Effector memory CD4-positive, alpha-beta T cell (primary cell): ENCODE results near the gene USP48.

Experiments
- DNase-seq, 3 donors: peaks; one replicate each; pipeline ENCODE4 v3.0.0-alpha.2; 2020
- H3K27ac ChIP-seq: 2 replicates; pipeline ENCODE4 v1.7.0; 2013; ENCODE audit warnings: mild to moderate bottlenecking, low read length, moderate library complexity; ENCODE audit not compliant: insufficient read depth, poor library complexity, severe bottlenecking
- H3K27me3 ChIP-seq: replicated peaks from 2 replicates; pipeline ENCODE4 v1.7.0; 2013; ENCODE audit warnings: mild to moderate bottlenecking, low read length; ENCODE audit not compliant: insufficient read depth, control insufficient read depth, poor library complexity, severe bottlenecking
- H3K36me3 ChIP-seq: 2 replicates; pipeline ENCODE4 v1.7.0; 2013; ENCODE audit warnings: mild to moderate bottlenecking, low read length, moderate library complexity; ENCODE audit not compliant: control insufficient read depth, insufficient read depth
- H3K4me1 ChIP-seq: 2 replicates; pipeline ENCODE4 v1.7.0; 2013; ENCODE audit warnings: low read length, mild to moderate bottlenecking; ENCODE audit not compliant: control insufficient read depth, insufficient read depth, poor library complexity, severe bottlenecking
- H3K4me3 ChIP-seq: 2 replicates; pipeline ENCODE4 v1.7.0; 2013; ENCODE audit warnings: low read length, low read depth, mild to moderate bottlenecking; ENCODE audit not compliant: insufficient read depth, poor library complexity, severe bottlenecking
- H3K9me3 ChIP-seq: 2 replicates; pipeline ENCODE4 v1.7.0; 2013; ENCODE audit warnings: mild to moderate bottlenecking, low read length, moderate library complexity; ENCODE audit not compliant: control insufficient read depth

USP48 gene

GRCh38 chr1:21641076-21641475 lies 141.9 kb downstream of the USP48 start:
- Histone ChIP-seq H3K27me3 (no peaks in the 10 kb centered on the region), H3K4me1 (no peaks in the 10 kb centered on the region), H3K9me3 (no peaks in the 10 kb centered on the region), H3K4me3 (no peak overlapping the region), H3K27ac (no peak overlapping the region), H3K36me3 (no peaks in the 10 kb centered on the region)
- DNase-seq = no peak

DNA sequence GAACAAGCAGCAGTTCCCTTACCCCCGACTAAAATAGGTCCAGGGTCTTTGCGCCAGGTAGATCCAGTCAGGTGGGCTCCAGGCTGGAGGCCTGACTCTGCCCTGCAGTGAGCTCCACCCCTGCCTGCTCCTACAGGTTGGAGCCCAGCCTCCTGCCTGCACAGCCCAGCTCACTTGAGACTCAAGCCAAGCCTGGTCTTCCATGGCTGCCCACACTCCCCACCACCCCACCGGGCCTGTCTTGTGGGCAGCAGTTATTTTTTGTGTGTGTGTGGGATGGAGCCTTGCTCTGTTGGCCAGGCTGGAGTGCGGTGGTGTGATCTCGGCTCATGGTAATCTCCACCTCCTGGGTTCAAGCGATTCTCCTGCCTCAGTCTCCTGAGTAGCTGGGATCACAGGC lies 142.3 kb downstream of the USP48 start:
- Histone ChIP-seq H3K4me3 (no peak overlapping the region), H3K36me3 (no peaks in the 10 kb centered on the region), H3K4me1 (no peaks in the 10 kb centered on the region), H3K9me3 (no peaks in the 10 kb centered on the region), H3K27me3 (no peaks in the 10 kb centered on the region), H3K27ac (no peak overlapping the region)
- DNase-seq = no peak

DNA sequence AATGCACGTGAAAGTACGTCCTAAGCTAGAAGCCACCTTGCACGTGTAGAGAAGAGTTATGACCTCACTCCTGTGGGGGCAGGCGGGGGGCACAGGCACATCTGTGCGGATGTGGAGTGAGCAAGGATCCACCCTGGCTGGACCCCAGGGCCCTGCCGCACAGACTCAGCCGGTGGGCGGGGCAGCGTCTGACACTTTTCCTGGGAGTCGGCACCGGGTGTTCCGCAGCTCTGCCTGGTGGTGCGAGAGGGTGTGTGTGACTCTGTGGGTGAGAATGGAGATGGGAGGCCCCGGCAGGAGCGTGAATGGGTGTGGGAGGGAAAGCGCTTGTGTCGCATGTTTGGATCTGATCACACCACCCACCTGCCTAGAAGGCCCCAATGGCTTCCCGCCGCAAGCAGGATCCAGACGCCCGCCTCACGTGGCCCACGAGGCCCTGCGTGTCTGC lies 143.3 kb downstream of the USP48 start:
- no peak for DNase-seq
- Histone ChIP-seq H3K4me3 (no peak overlapping the region), H3K27ac (no peak overlapping the region), H3K36me3 (no peaks in the 10 kb centered on the region), H3K9me3 (no peaks in the 10 kb centered on the region), H3K27me3 (no peaks in the 10 kb centered on the region), H3K4me1 (no peaks in the 10 kb centered on the region)

GRCh38 chr1:21638531-21639341 lies 144.2 kb downstream of the USP48 start:
- Histone ChIP-seq H3K27me3 (no peaks in the 10 kb centered on the region), H3K4me3 (no peak overlapping the region), H3K4me1 (no peaks in the 10 kb centered on the region), H3K27ac (no peak overlapping the region), H3K36me3 (no peaks in the 10 kb centered on the region), H3K9me3 (no peaks in the 10 kb centered on the region)
- DNase-seq = no peak

- Histone ChIP-seq H3K27me3 (no peaks in the 10 kb centered on the region), H3K4me3 (no peak overlapping the region), H3K36me3 (no peaks in the 10 kb centered on the region), H3K9me3 (no peaks in the 10 kb centered on the region), H3K4me1 (no peaks in the 10 kb centered on the region), H3K27ac (no peak overlapping the region)
- DNase-seq = no peak
These were observed 145.4 kb downstream of the USP48 start for GRCh38 chr1:21637514-21637913.

GRCh38 chr1:21636029-21636428 lies 146.9 kb downstream of the USP48 start:
- Histone ChIP-seq H3K36me3 (no peaks in the 10 kb centered on the region), H3K4me3 (no peak overlapping the region), H3K27ac (no peak overlapping the region), H3K9me3 (no peaks in the 10 kb centered on the region), H3K27me3 (no peaks in the 10 kb centered on the region), H3K4me1 (no peaks in the 10 kb centered on the region)
- DNase-seq = no peak

GRCh38 chr1:21634806-21635535 lies 148.0 kb downstream of the USP48 start:
- no peak overlapping the region for H3K4me3 ChIP-seq
- no peak for DNase-seq
- H3K9me3 ChIP-seq = no peaks in the 10 kb centered on the region
- H3K27me3 ChIP-seq = no peaks in the 10 kb centered on the region
- no peaks in the 10 kb centered on the region for H3K4me1 ChIP-seq
- no peak overlapping the region for H3K27ac ChIP-seq
- H3K36me3 ChIP-seq = no peaks in the 10 kb centered on the region

DNA sequence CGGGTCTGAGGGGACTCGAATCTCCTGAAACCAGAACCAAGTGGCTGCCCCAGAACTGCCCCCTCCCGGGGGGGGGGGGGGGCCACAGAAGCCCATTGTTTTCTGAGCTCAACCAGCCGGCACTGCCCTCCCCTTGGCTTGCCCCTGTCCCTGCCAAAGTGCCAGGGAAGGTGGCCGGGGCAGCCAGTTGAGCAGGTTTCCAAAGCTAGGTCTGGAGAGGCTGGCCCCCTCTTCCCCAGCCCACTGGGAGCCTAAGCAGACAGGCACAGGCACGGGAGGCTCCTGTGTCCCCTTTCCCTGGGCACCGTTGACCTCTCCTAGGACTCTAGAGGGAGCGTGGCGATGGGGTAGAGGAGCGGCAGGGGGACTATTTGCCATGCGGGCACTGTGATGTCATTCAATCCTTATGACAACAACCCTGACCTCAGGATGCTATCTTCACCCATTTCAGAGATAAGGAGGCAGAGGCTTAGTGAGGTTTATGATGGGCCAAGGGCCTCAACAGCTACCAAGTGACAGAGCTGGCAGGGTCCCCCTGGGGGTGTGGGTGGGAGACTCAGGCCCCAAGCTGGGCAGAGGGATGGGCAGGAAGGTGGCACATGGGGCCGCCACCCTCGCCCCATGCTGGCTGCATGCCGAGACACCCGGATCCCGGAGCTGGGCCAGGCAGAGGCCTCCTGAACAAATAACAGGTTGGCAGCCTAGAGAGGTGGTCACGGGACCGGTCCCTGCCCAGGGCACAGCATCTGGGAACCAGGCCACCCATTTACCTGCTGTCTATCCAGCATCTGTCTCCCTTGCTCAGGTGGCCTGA lies 148.8 kb downstream of the USP48 start:
- H3K4me1 ChIP-seq = no peaks in the 10 kb centered on the region
- H3K9me3 ChIP-seq = no peaks in the 10 kb centered on the region
- DNase-seq = no peak
- no peak overlapping the region for H3K27ac ChIP-seq
- H3K36me3 ChIP-seq = no peaks in the 10 kb centered on the region
- H3K27me3 ChIP-seq = no peaks in the 10 kb centered on the region
- no peak overlapping the region for H3K4me3 ChIP-seq

DNA sequence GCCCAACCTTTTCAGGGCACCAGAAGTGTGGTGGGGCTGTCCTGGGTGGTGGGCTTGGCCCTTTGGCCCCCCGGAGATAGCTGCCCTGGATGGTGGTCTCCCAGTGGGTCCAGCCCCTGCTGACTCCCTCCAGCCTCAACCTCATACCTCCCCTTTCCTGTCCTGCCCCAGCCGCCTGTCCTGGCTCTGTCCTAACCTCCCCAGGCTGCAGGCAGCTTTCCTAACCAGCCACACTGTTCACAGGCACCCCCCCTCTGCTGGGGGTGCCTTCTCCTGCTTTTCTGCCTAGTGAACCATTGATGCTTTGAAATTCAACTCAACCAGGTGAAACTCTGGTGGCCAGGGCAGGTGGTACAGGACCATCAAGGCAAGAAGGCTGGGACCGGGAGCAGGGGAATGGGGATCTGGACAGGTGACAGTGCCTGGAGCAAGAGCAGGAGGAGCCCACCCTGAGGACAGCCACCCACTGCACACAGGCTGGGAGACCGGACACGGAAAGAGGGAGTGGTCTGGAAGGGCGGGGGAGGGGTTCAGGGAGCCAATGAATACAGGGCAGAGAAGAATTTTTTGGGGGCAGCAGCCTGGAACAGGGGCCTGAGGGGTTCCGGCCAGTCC lies 149.7 kb downstream of the USP48 start:
- Histone ChIP-seq H3K9me3 (no peaks in the 10 kb centered on the region), H3K36me3 (no peaks in the 10 kb centered on the region), H3K4me1 (no peaks in the 10 kb centered on the region), H3K27me3 (no peaks in the 10 kb centered on the region), H3K4me3 (no peak overlapping the region), H3K27ac (no peak overlapping the region)
- no peak for DNase-seq
